ENCODE results near the gene USP35.

USP35 gene, protein sequence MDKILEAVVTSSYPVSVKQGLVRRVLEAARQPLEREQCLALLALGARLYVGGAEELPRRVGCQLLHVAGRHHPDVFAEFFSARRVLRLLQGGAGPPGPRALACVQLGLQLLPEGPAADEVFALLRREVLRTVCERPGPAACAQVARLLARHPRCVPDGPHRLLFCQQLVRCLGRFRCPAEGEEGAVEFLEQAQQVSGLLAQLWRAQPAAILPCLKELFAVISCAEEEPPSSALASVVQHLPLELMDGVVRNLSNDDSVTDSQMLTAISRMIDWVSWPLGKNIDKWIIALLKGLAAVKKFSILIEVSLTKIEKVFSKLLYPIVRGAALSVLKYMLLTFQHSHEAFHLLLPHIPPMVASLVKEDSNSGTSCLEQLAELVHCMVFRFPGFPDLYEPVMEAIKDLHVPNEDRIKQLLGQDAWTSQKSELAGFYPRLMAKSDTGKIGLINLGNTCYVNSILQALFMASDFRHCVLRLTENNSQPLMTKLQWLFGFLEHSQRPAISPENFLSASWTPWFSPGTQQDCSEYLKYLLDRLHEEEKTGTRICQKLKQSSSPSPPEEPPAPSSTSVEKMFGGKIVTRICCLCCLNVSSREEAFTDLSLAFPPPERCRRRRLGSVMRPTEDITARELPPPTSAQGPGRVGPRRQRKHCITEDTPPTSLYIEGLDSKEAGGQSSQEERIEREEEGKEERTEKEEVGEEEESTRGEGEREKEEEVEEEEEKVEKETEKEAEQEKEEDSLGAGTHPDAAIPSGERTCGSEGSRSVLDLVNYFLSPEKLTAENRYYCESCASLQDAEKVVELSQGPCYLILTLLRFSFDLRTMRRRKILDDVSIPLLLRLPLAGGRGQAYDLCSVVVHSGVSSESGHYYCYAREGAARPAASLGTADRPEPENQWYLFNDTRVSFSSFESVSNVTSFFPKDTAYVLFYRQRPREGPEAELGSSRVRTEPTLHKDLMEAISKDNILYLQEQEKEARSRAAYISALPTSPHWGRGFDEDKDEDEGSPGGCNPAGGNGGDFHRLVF

DNA sequence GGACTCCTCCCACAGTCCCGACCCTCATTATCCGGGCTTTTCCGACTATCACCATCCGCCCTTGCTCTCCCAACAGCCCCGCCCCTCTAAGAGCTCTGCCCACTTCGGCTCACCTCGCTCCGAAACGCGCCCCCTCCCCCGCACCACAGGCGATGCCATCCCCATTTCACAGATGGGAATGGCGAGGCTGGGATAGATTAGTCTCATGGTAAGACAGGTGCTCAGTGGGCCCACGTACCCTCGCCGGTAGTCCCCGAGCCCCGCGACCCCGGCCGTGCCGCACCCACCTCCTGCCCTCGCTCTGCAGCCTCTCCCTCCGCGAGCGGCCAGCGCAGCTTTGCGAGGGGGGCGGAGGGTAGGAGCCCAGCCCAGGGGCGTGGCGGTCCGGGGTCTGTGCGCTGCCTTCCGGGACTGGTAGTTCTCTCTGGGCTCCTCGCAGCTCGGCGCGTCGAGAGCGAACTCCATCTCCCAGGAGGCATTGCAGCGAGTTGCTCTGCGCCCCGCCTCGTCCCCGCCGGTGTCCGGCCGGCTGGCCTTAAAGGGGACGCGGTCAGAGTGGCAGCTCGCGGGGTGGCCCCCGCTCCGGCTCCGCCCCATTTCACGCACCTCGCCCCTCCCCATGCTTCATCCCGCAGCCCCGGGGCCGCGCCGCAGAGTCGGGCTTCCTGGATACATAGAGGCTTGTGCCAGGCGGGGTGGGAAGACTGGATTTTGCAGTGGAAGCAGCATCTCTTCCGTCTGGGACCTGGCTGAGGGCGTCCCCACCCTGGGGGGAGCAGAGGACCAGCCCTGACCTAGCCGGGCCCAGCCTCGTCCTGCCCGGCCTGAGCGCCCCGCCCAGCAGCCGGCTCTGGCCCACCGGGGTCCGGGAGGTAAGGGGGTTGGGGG, at the start of gene USP35, which contains the start of gene KCTD21:
USP35 (plus strand) TSS at position 634 of the 888 bp plus-strand sequence. CDS start 7,327 bp downstream, outside the sequence.
KCTD21 (minus strand) TSS at position 341 of the 888 bp plus-strand sequence. CDS start 14,072 bp downstream, outside the sequence.
- peak; percentile 93 for DNase-seq

DNA sequence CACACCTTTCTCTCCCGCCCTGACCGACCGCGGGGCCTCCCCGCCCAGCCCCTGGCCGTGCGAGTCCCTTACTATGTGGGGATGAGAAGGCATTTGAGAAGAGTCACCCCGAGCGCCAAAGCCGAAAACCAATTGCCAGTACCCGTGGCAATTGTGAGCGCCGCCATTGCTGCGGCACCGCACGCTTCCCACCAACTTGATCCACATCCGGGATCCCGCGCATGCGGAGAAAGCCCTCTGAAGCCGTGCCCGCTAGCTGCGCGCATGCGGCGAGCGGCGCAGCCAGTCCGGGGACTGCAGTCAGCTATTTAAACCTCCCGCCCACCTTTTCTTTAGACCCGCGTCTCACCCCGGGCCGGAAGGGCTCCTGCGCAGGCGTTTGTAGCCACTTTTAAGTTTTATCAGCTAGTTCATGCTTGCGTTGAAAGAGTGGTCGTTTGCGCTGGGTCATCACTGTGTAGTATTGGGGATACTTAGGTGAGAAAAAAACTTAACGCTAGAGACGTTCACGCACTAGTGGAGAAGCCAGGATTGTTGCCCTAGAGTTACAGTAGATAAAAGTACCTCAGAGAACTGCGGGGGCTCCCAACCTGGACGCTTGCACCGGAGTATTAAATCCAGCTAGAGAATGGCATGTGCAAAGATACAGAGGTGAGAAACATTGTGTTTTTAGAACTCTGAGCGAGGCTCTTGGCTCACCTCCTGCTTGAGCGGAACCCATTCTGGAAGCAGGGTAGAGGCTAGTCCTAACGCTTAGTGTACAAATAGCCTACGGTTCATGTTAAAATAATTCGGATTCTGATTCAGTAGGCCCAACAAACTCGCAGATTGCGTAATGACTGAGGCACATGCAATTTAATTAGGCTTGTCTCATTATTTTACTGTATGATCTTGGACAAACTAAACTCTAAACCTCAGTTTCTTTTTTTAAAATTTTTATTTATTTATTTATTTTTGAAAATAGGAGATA, 49.0 kb upstream of the USP35 start, which contains the start of gene ALG8:
ALG8 (minus strand) TSS at position 205 of the 970 bp plus-strand sequence; CDS start at position 167, 38 bp downstream.
- DNase-seq = peak; percentile 97

DNA sequence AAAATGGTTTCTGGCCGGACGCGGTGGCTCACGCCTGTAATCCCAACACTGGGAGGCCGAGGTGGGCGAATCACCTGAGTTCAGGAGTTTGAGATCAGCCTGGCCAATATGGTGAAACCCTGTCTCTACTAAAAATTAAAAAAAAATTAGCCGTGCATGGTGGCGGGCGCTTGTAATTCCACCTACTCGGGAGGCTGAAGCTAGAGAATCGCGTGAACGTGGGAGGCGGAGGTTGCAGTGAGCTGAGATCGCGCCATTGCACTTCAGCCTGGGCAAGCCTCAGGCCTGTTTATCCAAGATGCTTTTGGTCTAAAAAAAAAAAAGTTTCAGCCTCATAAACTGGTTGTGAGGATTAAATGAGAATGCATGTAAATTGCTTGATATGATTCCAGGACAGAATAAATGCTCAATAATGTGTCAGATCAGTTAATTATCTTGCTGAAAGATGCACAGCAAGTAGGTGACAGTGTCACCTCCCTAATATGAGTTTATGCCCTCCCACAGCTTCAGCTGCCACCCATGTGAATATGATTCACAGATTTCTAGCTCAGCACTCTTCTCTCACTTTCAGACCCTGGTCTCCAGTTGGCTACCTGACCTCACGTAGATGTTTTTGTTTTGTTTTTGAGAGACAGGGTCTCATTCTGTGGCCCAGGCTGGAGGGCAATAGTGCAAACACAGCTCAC, 48.2 kb upstream of the USP35 start:
- DNase-seq = no peak

- DNase-seq = no peak
Observed at GRCh38 chr11:78145511-78146025, 43.2 kb upstream of the USP35 start.

DNA sequence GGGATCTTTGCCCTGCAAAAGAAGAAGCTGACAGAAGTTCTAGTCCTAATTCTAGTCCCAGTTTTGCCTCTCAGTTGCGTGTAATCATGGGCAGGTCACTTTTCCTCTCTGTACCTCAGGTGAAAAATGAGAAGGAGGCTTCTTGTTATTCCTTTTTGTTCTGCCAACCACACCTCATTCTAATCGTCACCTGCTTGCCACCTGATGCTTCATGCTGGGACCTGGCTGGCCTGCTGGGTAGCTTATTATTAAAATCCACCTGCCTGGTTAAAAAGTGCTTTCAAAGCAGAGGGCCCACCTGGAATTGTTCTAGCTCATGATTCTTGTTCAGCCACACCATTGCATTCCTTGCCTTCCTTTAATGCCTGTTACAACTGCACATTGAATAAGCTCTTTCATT, 40.9 kb upstream of the USP35 start:
- peak; percentile 51 for DNase-seq

DNA sequence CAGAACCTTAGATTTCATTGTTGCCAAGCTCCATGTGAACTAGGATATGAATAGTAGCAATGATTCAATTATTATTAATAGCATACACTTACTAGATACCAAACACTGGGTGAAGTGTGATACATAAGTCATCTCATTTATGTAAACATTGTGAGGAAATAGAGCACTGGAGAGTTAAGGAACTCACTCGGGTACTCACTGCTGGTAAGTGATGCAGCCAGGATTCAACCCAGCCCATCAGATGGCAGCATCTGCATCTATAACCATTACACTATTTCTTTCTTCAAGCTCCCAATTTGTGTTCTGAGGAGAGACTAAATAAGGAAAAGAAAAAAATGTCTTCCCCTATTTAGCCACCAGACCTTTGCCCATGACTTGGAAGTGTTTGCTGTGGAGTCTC, 39.1 kb upstream of the USP35 start:
- DNase-seq = no peak

DNA sequence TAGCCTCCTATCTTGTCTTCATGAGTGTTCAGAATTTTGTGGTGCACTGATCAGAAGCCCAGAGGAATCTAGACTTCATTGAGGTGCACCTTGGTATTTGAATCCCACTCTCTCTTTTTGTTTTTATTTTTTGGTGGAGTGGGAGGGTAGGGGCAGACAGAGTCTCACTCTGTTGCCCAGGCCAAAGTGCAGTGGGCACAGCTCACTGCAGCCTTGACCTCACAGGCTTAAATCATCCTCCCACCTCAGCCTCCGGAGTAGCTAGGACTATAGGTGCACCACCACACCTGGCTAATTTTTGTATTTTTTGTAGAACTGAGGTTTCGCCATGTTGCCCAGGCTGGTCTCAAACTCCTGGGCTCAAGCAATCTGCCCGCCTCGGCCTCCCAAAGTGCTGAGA, 38.4 kb upstream of the USP35 start:
- DNase-seq = no peak

DNA sequence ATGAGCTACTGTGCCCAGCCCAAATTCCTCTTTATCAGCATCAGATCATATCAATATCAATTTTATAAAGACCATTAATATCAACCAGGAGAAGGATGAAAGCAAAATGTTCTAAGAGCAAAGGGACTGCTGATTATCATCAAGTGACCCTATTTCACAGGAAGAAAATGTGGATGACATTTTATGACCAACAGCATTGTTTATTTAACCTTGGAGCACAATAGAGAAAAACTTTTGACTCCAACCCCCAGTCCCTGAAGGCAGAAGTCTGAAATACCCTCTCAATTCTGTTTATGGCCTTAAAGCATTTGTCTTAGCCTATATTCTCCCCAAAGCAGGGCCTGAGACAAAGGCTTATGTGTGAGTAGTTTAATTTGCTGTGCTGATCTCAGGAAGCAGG, 38.0 kb upstream of the USP35 start:
- no peak for DNase-seq

DNA sequence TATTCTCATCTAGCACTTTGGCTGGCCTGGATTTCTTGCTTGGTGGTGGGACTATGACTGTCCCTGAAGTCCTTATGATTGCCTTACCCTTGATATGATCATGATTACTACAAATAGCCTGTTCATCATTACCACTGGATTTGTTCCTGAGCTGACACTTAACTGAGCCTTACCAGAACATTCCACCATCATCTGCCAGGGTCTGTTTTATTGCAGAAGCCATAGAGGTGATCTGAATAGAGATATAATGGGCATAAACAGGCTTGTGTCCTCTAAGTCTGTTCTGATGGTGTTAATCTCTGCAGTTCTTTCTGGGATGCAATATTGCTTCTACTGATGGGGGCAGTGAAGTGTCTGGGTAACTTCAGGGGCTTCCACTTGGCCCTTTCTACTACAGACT, 36.9 kb upstream of the USP35 start:
- no peak for DNase-seq

DNA sequence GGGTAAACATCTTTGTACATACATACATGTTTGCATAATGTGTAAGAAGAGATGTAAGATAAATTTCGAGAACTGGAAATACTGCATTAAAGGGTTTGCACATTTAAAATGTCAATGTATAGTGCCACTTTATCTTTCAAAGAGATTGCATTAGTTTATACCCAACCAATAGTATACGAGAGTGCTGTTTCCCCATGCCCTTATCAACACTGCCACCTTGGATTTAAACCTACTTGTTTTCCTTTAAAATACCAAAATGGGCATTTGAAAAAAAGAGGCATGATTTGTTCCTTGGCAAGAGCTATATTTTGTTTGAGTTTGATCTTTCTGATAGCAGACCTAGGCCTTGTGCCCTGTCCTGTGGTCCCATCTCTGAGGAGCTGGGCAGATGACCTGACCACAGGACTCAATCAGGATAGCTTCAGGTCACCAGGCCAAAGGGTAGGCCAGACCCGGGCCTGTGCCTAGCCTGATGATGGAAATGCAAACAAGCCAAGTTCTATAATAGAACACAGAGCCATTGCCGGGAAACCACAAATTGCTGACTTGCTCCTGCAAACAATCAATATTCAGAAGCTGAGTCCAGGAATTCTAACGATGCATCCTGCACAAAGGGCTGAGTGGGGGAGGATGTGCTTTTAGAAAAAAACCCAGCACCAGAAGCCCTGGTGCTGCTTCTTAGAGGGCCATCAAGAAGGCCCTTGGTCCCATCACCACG, 32.4 kb upstream of the USP35 start:
- DNase-seq = no peak

GRCh38 chr11:78158987-78159652, 29.6 kb upstream of the USP35 start:
- DNase-seq = no peak

- DNase-seq = no peak
Observed at GRCh38 chr11:78160557-78160956, 28.2 kb upstream of the USP35 start.

DNA sequence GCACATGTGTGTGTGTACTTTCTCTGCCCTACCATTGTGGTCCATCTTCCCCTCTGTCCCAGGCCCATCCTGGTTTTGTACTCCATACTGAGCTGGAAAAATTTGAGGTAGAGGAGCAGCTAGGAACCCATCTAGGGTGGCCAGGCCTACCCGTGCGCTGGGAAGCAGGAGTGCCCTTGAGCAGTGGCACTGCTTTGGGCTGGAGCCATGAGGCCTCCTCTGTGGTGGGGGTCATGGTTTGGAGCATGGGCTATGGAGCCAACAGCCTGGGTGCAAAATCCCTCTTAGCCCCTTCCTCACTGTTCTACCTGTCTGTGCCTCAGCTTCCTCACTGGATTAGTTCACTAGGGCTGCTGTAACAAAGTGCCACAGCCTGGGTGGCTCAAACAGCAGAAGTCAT, 27.4 kb upstream of the USP35 start:
- DNase-seq = no peak

- no peak for DNase-seq
Observed at GRCh38 chr11:78161962-78162371, 26.8 kb upstream of the USP35 start.

- DNase-seq = no peak
Observed at GRCh38 chr11:78163828-78164227, 24.9 kb upstream of the USP35 start.

GRCh38 chr11:78164471-78164870, 24.2 kb upstream of the USP35 start:
- DNase-seq = no peak

DNA sequence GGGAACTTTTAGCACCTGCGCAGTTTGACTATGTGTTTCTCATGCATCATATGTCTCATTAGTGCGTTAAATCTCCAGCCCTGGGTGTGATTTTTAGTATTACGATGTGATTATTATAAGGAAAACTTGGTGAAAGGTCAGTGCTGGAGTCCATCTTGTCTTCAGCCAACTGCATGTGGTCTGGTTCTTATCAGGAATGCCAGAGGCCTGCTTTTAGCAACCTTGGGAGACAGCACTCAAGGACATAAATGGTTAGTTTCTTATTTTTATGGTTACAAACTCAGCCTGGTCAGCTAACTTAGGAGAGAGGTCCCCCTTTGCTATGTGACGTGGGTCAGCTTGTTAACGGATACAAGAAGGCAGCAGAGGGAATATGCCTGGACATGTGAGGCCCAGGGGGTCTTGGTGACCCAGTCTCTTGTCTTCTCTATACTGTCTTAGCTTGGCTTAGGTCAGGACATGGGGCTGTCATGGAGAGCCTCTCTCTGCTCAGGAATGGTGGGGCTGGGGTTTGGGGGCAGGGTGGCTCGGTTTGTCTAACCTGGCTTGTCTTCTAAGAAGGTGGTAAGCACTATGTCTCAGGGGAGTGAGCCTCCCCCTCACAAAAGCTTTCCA, 21.8 kb upstream of the USP35 start:
- DNase-seq = no peak
